Smooth muscle cell (in vitro differentiated cells): Measurements from ENCODE around the gene AASDHPPT. TPM values are rescaled to one million over a fixed set of nuclear protein-coding genes. Genes with fewer than 3 reads are reported as not detected.

Experiments used
- DNase-seq: peaks from one replicate; lab custom pipeline; 2025; ENCODE audit not compliant: unreplicated experiment; lab: John Stamatoyannopoulos, UW
- H2AFZ ChIP-seq: fragments of 200-600 bp; sonication (generic); 2 replicates; pipeline ENCODE4 v1.6.0; 2016; ENCODE audit warnings: antibody characterized with exemption, low read depth, mild to moderate bottlenecking
- H3F3A ChIP-seq: fragments of 200-600 bp; sonication (generic); 2 replicates; pipeline ENCODE4 v1.6.0; 2017; ENCODE audit warnings: antibody characterized with exemption, low read depth
- H3K27ac ChIP-seq: fragments of 200-600 bp; sonication (generic); 2 replicates; pipeline ENCODE4 v1.5.1; 2016; ENCODE audit warnings: low read depth, mild to moderate bottlenecking
- H3K27me3 ChIP-seq: fragments of 200-600 bp; sonication (generic); 2 replicates; pipeline ENCODE4 v1.6.1; 2016; ENCODE audit warnings: low read depth, mild to moderate bottlenecking
- H3K36me3 ChIP-seq: fragments of 200-600 bp; sonication (generic); 2 replicates; pipeline ENCODE4 v1.5.1; 2016; ENCODE audit warnings: low read depth
- H3K4me1 ChIP-seq: fragments of 200-600 bp; sonication (generic); 2 replicates; pipeline ENCODE4 v1.5.1; 2016; ENCODE audit warnings: low read depth
- H3K4me2 ChIP-seq: fragments of 200-600 bp; sonication (generic); 2 replicates; pipeline ENCODE4 v1.6.0; 2016; ENCODE audit warnings: mild to moderate bottlenecking
- H3K4me3 ChIP-seq: fragments of 200-600 bp; sonication (generic); 2 replicates; pipeline ENCODE4 v1.5.1; 2016; ENCODE audit warnings: mild to moderate bottlenecking
- H3K79me2 ChIP-seq: fragments of 200-600 bp; sonication (generic); 2 replicates; pipeline ENCODE4 v1.6.0; 2016; ENCODE audit warnings: low read depth, mild to moderate bottlenecking
- H3K9ac ChIP-seq: fragments of 200-600 bp; sonication (generic); 2 replicates; pipeline ENCODE4 v1.6.0; 2016; ENCODE audit warnings: low read depth
- H3K9me3 ChIP-seq: fragments of 200-600 bp; sonication (generic); replicated peaks from 2 replicates; pipeline ENCODE4 v1.5.1; 2016; ENCODE audit warnings: low read depth
- H4K20me1 ChIP-seq: fragments of 200-600 bp; sonication (generic); 2 replicates; pipeline ENCODE4 v1.6.0; 2016; ENCODE audit warnings: low read depth
- WGBS: methylation state at CpG from one replicate; pipeline ENCODE4 v1.1.7; 2016; ENCODE audit warnings: low lambda C conversion rate; 5-methylcytosine and 5-hydroxymethylcytosine counted together
- polyA plus RNA-seq: library from polyadenylated mRNA; unstranded; fragments of >200 nt; fragmentation: Nextera tagmentation; extraction: Ambion mirVana; gene quantifications from 2 replicates; pipeline ENCODE4 v1.2.1, GENCODE V29; 2016
- total RNA-seq: library from RNA; depleted of rRNA; stranded (reverse); fragments of >200 nt; gene quantifications from 2 replicates; pipeline ENCODE4 v1.2.3, GENCODE V29; 2014
- TF ChIP-seq, protein P1 (sequence below): fragments of 200-600 bp; sonication (generic); IDR thresholded peaks from 2 replicates; pipeline ENCODE4 v1.5.1; 2017; ENCODE audit warnings: borderline replicate concordance, mild to moderate bottlenecking, antibody characterized with exemption; ENCODE audit not compliant: insufficient read depth, poor library complexity, severe bottlenecking

The AASDHPPT gene
- total and polyA plus RNA-seq, 2 experiments from 2014 or later, result 35.6 to 78.7 TPM

DNA sequence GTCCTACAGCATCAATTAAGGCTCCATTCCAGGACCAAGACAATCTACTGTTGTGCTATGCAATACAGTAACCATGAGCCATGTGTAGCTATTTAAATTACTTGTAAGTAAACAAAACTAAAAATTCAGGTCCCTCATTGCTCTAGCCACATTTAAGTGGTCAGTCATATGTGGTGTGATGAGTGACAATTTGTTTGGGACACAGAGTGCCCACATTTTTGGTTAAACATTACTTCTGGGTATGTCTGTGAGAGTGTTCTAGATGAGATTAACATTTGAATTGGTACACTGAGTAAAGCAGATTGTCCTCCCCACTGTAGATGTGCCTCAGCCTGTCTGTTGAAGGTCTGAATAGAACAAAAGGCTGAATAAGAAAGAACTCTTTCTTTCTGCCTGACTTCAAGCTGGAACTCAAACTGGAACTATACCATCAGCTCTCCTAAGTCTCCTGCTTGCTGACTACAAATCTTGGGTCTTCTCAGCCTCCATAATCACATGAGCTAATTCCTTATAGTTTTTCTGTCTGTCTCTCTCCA is 16.1 kb upstream of the AASDHPPT start:
- H3K4me1 ChIP-seq, result no peaks in the 10 kb centered on the region
- H3K27ac ChIP-seq, result no peak overlapping the region
- TF ChIP-seq, protein P1, sequence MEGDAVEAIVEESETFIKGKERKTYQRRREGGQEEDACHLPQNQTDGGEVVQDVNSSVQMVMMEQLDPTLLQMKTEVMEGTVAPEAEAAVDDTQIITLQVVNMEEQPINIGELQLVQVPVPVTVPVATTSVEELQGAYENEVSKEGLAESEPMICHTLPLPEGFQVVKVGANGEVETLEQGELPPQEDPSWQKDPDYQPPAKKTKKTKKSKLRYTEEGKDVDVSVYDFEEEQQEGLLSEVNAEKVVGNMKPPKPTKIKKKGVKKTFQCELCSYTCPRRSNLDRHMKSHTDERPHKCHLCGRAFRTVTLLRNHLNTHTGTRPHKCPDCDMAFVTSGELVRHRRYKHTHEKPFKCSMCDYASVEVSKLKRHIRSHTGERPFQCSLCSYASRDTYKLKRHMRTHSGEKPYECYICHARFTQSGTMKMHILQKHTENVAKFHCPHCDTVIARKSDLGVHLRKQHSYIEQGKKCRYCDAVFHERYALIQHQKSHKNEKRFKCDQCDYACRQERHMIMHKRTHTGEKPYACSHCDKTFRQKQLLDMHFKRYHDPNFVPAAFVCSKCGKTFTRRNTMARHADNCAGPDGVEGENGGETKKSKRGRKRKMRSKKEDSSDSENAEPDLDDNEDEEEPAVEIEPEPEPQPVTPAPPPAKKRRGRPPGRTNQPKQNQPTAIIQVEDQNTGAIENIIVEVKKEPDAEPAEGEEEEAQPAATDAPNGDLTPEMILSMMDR, result no peak
- H4K20me1 ChIP-seq, result no peaks in the 10 kb centered on the region
- H3K4me2 ChIP-seq, result no peak overlapping the region
- no peaks in the 10 kb centered on the region for H3K9me3 ChIP-seq
- no peak overlapping the region for H3K9ac ChIP-seq
- H3K36me3 ChIP-seq, result no peaks in the 10 kb centered on the region
- H3F3A ChIP-seq, result no peaks in the 10 kb centered on the region
- H2AFZ ChIP-seq, result no peak overlapping the region
- no peaks in the 10 kb centered on the region for H3K27me3 ChIP-seq
- no peak for DNase-seq
- no peaks in the 10 kb centered on the region for H3K79me2 ChIP-seq
- H3K4me3 ChIP-seq, result no peak overlapping the region

DNA sequence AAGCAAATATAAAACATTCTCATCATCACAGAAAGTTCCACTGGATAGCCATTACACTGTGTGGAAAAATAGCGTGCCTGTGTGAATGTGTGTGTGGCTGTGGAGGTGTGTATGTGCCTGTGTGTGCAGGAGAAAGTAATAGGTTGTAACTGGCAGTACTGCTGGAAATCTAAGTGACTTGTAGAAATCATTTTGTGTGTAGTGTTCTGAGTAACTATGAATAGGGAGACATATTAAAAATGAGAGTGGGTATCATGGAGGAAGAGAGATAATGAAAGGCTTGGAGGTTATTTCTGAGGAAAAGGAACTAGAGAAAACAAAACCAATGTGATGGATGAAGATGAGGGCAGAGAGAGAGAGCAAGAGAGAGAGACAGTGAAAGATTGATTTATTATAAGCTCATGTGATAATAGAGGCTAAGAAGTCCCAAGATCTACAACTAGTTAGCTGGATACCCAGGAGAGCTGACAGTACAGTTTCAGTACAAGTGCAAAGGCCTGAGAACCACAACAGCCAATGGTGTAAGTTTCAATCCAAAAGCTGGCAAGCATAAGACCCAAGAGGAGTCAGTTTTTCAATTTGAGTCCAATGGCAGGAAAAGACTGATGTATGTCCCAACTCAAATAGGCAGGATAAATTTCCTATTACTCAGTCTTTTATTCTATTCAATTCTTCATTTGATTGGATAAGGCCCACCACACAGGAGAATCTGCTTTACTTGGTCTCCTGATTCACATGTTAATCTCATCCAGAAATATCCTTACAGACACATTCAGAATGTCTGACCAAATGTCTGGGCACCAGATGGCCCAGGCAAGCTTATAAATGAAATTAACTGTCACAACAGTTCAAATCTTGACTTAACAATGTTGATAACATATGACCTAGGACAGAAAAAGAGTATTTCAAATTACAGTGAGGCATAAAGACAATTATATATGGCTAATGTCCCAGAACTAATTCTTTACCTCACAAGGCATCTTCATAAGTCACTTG is 15.2 kb upstream of the AASDHPPT start:
- no peaks in the 10 kb centered on the region for H3K4me1 ChIP-seq
- WGBS, result 94% methylated on average over 1 of the region's 1 CpG

DNA sequence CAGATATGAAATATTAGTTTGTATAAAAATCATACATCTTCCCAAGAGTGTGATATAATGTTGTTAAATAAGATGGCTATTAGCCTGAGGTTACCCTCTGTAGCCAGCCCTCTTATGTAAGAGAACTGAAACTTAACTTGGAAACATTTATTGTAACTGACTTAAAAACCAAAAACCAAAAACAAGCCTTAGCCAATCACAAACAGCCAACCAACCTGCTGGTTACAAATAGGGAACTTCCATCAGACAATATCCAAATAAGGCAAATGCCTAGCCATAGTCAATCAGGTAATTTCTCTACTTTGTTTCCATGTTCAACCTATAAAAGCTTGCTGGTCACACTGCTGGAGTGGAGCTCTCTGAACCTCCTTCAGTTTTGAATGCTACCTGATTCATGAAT is 14.5 kb upstream of the AASDHPPT start:
- Histone ChIP-seq H3K27me3 (no peaks in the 10 kb centered on the region), H3K4me3 (no peak overlapping the region), H2AFZ (no peak overlapping the region), H3K4me2 (no peak overlapping the region), H3K36me3 (no peaks in the 10 kb centered on the region), H3K27ac (no peak overlapping the region), H3F3A (no peaks in the 10 kb centered on the region), H3K79me2 (no peaks in the 10 kb centered on the region), H3K9ac (no peak overlapping the region), H4K20me1 (no peaks in the 10 kb centered on the region), H3K9me3 (no peaks in the 10 kb centered on the region), H3K4me1 (no peaks in the 10 kb centered on the region)
- TF ChIP-seq, protein P1, result no peak
- DNase-seq, result no peak

More for the DNA sequence above, 15.2 kb upstream of the AASDHPPT start:
- Histone ChIP-seq H3K9ac (no peak overlapping the region), H3K4me3 (no peak overlapping the region), H2AFZ (no peak overlapping the region), H3K27ac (no peak overlapping the region), H3K27me3 (no peaks in the 10 kb centered on the region), H4K20me1 (no peaks in the 10 kb centered on the region), H3K4me2 (no peak overlapping the region), H3F3A (no peaks in the 10 kb centered on the region), H3K79me2 (no peaks in the 10 kb centered on the region), H3K36me3 (no peaks in the 10 kb centered on the region), H3K9me3 (no peaks in the 10 kb centered on the region)
- DNase-seq, result no peak
- TF ChIP-seq, protein P1, result no peak

DNA sequence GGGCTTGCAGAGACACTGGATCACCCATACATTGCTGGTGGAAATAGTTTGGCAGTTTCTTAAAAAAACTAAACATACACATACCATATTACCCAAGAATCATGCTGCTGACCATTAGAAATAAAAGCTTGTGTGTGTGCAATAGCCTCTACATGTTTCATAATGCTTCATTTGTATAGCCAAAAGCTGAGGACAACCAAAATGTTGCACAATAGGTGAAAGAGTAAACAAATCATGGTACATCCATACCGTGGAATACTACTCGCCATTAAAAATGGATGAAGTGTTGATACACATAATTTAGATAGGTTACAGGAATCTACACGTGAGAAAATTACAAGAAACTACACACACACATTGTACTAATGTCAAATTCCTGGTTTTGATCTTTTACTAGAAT is 6.9 kb upstream of the AASDHPPT start:
- no peak overlapping the region for H3K4me3 ChIP-seq
- no peak overlapping the region for H3K9ac ChIP-seq
- no peaks in the 10 kb centered on the region for H3K36me3 ChIP-seq
- TF ChIP-seq, protein P1, result no peak
- no peaks in the 10 kb centered on the region for H3K4me1 ChIP-seq
- H3K9me3 ChIP-seq, result no peaks in the 10 kb centered on the region
- no peaks in the 10 kb centered on the region for H3F3A ChIP-seq
- no peaks in the 10 kb centered on the region for H4K20me1 ChIP-seq
- no peaks in the 10 kb centered on the region for H3K27me3 ChIP-seq
- 93% methylated on average over 3 of the region's 3 CpGs for WGBS
- H3K79me2 ChIP-seq, result no peaks in the 10 kb centered on the region
- H2AFZ ChIP-seq, result no peak overlapping the region
- no peak overlapping the region for H3K27ac ChIP-seq
- no peak for DNase-seq
- no peak overlapping the region for H3K4me2 ChIP-seq
